ENCODE data around the gene WNT3.
"Not testable (repeated sequence)": the region's sequence is repeated elsewhere in the genome, so short reads cannot be mapped to it uniquely, and the experiment has no call there.

DNA sequence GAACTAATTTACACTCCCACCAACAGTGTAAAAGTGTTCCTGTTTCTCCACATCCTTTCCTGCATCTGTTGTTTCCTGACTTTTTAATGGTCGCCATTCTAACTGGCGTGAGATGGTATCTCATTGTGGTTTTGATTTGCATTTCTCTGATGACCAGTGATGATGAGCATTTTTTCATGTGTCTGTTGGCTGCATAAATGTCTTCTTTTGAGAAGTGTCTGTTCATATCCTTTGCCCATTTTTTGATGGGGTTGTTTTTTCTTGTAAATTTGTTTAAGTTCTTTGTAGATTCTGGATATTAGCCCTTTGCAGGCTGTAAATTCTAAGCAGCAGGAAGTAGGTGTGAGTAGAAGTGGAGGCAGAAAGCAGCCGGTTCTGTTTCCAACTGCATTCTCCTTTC is 22.1 kb upstream of the WNT3 start:
- not testable (repeated sequence) for TF ChIP-seq CTCF, POLR2A, POLR2AphosphoS5 (IDR thresholded peaks at IDR 0.05)

Measured in transverse colon (tissue), 4 donors.